Dermis blood vessel endothelial cell (primary cell): ENCODE measurements around the gene NMD3. TPM values are rescaled to one million over a fixed set of nuclear protein-coding genes. Genes with fewer than 3 reads are reported as not detected.

Experiments
- DNase-seq: peaks from one replicate; pipeline ENCODE4 v3.0.0; 2010
- total RNA-seq: library from RNA; depleted of rRNA; stranded (reverse); fragments of >200 nt; gene quantifications from 2 replicates; pipeline ENCODE4 v1.2.3, GENCODE V29; 2014

NMD3 gene
- total RNA-seq: 82.5 and 94.6 TPM in 2 replicates

DNA sequence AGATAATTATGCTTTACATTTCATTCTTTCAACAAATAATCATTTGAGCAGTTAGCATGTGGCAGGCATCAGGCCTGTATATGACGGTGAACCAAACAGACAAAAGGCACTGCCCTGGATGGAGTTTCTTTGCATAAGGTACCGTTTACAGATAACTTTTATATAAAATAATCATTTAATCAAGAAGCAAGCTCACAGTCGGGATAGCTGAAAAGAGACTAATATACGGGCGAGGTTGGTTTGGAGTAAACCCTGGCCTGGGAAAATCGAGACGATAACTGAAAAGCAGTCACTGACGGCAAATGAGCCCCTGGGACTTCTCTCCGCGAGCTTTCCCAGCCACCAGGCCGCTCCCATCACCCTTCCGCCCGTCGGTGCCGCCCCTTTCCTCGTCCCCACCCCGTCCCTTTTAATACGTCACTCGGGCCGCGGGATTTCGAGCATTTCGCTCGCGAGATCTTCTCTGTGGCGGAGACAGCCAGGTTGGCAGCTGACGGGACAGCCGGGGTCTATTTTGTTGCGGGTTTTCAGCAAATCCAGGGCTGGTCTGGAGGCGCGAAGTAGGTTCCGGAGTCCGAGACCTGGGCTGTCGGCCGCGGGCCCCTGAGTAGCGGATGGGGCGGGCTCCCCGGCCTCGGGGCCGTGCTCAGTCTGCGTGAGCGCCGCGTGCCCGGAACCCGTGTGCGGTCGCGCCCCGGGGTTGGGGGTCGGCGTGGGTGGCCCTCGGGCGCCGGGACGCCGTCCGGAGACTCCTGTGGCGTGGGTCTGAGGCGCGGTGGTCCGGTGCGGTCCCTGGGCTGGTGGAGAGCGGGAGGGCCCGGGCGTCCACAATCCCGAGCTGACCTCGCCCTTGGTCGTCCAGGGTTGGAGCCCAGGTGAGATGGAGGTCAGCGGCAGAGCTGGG lies at the start of gene NMD3:
Gene NMD3 (plus strand): TSS at position 462 of the 904 bp plus-strand sequence. CDS start 703 bp downstream, outside the sequence.
- DNase-seq: peak; percentile 97

DNA sequence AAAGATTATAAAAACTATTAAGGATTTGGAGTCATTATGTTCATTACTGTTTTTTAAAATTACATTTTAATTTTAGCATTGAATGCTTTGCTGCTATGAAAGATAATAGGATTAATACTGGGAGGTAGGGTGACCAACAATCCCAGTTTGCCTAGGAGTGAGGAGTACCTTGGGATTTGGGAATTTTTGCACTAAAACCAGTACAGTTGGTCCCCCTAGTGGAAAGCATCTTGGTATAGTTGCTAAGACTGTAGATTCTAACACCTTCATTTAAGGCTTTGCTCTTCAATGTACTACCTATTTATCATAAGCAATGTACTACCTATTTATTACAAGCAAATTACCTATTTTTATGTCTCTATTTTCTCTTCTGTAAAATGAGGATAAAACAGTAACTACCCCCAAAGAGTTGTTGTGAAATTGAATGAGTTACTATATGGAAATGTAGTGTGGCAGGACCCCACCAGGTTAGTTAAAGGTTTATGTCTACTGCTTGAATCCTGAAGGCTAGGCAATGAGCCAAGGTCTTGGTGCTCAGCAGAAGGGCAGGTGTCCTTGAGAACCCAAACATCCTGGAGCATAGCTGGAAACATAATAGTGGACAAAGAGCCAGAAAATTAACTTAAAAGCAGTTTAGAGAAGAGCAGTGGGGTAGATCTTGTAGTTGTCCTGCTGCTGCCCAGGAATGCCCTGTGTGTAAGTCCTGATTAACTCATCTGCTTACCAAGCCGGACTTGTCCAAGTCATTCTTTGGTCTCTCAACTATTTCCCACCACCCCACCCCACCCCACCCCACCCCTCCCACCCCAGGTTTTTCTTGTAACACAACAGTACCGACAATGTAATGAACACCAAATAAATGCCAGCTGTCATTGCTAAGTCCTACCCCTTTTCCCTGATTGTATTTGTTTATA lies 49.2 kb upstream of the NMD3 start:
- peak; percentile 67 for DNase-seq

GRCh38 chr3:161175506-161175905 lies 45.6 kb upstream of the NMD3 start:
- DNase-seq: peak; percentile 59

- no peak for DNase-seq
Measured at GRCh38 chr3:161177991-161178390, 43.1 kb upstream of the NMD3 start.

DNA sequence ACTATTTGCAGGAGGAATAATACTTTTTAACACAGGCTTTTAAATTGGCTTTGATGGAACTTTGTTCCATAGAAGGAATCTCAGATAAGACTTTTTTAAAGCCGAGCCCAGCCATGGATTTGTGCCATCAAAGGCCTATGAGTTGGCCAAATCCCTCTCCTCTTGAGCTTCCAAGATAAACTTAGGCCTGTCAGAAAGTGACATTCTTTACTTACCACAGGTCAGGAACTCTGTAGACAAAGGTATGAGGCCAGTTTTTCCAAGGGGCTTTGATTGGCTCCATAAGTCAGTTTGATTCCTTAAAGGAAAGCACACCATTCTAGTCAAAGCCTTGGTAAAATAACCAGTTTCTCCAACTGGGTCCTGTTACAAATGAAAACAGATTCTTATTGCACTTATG lies 39.7 kb upstream of the NMD3 start:
- peak; percentile 28 for DNase-seq

DNA sequence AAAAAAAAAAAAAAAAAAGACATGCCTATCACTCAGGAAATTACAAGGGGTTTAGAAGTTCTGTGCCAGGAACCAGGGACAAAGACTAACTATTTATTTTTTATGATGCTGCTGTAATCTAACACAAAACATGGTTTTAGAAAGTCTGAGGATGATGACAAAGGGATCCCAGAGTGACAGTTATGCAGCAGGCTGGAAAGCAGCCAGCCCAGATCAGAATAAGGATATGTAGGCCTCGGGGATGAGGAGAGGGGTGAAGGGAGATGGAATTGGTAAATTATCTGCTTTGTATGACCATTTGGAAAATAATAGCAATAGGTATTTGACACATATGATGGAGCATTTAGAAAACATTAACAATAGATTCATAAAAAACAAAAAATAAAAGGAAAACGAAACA lies 34.1 kb upstream of the NMD3 start:
- no peak for DNase-seq

DNA sequence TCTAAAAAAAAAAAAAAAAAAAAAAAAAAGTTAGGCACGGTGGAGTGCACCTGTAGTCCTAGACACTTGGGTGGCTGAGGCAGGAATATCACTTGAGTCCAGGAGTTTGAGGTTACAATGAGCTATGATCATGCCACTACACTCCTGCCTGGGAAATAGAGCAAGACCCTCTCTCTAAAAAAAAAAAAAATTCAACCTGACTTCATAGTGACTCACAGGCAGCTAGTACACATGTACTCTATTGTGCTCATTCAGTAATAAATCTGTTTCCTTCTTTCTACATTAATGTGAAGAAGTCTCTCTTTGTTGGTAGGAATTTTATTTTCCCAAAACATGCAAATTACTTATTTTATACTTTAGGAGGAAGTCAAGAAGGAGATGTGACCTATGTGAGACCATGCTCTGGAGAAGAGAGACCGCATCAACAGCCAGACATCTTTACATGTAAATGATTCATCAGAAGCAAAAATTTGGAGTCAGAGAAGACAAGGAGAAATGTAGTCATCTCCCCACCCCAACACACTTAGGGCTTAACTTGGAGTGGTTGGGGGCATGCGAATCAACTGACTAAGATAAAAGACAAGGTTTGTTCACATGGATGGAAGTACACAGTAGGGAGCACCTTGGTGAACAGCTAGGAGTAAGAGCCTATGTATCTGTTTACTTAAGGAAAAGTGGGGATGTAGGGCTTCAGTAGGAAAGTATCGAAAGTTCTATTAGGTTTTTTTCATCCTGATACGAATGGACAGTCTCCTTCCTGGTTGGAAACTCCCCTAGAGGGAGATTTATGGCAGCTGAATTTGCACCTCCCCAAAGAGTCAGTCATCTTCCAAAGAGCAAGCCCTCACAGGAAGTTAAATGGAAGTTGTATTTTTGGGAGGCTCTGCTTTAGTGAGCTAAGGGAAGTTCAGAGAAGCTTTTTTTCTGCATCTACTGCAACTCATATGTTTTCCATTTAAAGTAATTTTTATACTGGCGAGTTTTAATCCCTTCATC lies 23.0 kb upstream of the NMD3 start:
- no peak for DNase-seq

GRCh38 chr3:161199926-161200325 lies 21.2 kb upstream of the NMD3 start:
- no peak for DNase-seq

DNA sequence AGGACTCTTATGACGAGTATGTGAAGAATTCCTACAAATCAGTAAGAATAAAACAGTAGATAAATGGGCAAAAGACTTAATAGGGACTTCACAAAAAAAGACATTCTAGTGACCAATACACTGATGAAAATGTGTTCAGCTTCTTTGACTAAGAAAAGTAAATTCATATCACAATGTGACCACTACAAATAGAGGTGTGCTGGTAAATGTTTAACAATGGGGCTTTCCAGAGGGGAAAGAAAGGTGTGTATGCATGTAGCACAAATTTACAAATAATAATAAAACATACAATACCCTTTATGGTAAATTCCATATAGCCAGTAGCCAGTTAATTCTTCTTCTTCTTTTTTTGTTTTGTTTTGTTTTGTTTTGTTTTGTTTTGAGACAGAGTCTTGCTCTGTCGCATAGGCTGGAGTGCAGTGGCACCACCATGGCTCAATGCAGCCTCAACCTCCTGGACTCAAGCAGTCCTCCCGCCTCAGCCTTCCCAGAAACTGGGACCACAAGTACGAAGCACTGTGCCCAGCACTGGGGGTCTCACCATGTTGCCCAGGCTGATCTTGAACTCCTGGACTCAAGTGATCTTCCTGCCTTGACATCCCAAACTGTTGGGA lies 17.5 kb upstream of the NMD3 start:
- DNase-seq: no peak

- DNase-seq: no peak
Measured at GRCh38 chr3:161208931-161209330, 12.2 kb upstream of the NMD3 start.

DNA sequence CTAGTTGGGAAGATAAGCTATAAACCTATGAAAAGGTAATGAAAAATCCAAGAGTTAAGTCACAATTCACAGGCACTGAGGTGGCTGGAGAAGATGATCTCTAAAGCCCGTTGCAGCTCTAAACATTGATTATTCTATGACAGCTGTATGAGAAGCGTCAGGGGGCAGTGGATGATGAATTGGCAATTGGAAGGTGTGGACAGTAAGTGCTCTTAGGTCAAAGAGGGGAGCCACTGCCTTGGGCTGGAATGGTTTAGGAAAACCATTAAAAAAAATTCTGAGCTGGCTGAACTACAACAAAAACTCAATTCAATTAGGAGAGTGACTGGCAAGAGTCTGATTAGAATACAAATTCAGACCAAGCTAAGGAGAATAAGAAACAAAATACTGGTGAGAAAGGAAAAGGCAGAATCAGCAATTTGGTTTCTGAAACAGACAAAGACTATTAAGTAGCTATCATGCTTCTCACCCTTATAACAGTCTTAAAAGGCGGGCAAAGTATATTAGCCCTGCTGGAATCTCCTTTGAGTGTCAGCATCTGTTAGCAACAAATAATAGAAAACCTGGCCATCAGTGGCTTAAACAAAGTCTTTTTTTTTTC lies 8.8 kb upstream of the NMD3 start:
- DNase-seq: no peak

DNA sequence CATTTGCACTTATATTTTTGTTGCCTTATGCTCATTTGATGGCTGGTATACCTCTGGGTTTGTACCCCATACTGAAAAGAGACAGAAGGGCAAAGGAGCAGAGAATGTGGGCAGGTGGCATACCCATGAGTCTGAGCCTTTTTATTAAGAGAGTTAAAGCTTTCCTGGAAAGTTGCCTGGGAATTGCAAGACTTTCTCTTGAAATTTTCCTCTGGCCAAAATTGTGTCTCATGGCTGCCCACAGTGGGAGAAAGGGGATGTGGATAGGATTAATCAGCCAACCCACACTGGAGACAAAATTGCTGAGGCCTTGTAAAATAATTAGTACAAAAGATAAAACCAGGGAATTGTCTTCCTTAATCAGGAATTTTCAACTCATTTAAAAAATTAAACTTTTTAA lies 8.2 kb upstream of the NMD3 start:
- no peak for DNase-seq

GRCh38 chr3:161213644-161214043 lies 7.5 kb upstream of the NMD3 start:
- no peak for DNase-seq

DNA sequence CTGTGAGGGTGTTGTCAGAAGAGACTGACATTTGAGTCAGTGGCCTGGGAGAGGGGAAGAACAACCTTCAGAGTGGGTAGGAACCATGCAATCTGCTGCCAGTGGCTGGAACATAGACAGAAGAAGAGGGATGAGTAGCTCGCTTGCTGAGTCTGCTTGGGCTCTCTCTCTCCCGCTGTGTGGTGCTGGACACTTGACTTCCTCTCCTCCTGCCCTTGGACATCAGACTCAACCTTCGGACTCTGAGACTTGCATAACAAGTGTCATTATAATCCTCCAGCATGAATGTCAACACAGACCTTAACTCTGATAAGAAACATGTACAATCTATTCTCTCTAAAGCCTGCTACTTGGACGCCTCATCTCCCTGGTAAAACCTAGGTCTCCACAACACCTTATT lies 5.9 kb upstream of the NMD3 start:
- no peak for DNase-seq

GRCh38 chr3:161217496-161217895 lies 3.6 kb upstream of the NMD3 start:
- no peak for DNase-seq

GRCh38 chr3:161219495-161219894 lies 1.6 kb upstream of the NMD3 start:
- DNase-seq: no peak

DNA sequence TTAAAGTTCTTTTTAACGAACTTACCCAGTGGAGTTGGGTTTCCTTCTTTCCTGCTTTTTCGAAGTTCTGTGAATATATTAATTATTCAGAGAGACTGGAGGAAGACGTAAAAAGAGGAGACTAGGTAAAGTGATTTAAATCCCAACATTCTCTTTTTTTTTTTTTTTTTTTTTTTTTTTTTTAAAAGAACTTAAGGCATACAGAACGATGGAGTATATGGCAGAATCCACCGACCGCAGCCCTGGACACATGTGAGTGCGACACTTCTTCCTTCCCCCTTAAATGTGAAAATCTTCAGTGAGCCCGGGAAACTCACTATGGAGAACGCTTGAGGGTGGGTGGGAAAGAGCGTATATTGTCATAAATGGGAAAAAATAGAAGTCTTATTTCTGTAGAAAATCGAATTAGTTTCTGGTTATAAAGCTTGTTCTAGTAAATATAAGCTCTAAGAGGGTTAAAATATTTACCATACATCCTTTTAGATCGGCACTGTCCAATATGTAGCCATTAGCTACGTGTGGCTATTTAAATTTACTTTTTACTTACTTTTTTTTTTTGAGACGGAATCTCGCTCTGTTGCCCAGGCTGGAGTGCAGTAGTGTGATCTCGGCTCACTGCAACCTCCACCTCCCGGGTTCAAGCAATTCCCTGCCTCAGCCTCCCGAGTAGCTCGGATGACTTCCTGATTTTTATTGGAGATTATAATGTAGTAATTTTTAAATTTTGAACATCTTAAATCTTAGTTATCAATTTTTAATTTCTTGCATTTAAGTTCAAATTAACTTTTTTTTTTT lies 892 bp downstream of the NMD3 start:
- peak; percentile 56 for DNase-seq

DNA sequence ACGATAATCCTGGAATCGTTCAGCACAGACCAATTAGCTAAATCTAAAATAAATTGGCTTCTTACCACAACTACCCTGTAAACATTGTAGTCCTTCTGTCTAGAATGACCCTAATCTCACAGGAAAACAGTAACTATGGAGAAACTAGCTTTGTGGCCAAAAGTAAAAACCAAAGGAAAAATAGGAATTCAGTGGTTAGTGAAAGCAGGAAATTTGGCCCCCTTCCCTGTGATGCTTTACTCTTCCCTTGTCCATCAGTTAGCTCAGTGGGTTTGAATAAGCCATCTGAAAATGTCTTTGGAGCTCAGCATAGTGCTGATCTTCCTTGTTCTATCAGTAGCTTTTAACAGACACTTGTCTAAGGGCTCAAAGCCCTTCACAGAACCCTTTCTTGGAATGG lies 1.6 kb downstream of the NMD3 start:
- peak; percentile 25 for DNase-seq

- no peak for DNase-seq
Measured at GRCh38 chr3:161224786-161225185, 3.7 kb downstream of the NMD3 start.

DNA sequence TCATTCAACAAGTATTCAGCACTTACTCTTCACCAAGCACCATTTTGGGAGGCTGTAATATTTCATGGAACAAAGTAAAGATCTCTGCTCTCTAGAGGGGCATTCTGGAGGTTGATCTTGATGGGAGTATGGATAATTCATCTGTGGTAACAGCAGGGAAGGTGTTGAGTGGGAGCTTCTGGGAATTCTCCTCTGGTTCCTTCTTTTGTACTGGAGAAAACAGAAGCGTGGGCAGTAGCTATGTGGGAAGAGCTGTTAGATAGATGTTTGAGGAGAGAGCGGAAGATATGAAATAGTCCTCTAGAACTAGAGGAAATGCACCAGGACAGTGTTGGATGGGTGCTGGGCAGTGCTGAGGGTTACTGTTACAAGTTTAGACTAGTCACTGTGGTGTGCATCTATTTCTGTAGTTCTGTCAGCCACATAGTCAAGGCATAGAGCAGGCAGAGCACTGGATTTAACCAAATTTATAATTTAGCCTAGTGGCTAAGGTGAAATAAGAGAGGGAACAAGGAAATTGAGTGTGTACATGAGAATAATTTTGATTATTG lies 9.6 kb downstream of the NMD3 start:
- DNase-seq: no peak
